Hypothalamus (tissue), 51 donors: ENCODE measurements around the gene NUDT2.

Source experiments
- DNase-seq, 51 donors: peaks; one replicate each; lab custom pipeline; 2025; lab: John Stamatoyannopoulos, UW

The NUDT2 gene

DNA sequence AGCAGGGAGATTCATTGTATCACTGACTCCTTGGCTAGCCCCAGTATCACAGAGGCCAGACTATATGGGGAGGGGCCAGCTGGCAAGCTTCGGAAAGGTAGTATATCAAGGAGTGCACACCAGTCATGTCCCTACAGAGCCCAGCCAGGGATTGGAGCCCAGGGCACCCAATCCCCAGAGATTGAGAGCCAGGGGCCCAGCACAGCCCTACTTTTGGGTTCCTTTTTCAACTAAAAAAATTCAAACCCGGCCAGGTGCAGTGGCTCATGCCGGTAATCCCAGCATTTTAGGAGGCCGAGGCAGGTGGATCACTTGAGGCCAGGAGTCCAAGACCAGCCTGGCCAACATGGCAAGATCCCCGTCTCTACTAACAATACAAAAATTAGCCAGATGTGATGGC is 52.7 kb downstream of the NUDT2 start:
- no peak for DNase-seq

DNA sequence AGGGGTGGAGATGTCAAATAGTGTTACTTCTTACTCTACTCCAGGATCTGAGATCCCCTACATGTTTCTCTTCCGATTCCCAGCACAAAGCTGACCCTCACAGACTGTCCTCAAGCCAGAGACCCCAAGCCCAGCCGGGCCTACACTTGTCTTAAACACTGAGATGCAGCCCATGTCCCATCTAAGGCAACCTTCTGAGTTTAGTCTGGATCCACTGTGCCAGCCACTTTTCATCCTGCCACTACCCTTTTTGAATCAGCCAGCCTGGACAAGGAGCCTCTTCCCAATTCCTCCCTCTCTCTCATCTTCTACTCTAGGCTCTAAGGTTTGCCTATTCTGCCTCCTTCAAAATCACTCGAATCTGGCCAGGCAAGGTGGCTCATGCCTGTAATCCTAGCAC is 53.5 kb downstream of the NUDT2 start:
- DNase-seq, result no peak

DNA sequence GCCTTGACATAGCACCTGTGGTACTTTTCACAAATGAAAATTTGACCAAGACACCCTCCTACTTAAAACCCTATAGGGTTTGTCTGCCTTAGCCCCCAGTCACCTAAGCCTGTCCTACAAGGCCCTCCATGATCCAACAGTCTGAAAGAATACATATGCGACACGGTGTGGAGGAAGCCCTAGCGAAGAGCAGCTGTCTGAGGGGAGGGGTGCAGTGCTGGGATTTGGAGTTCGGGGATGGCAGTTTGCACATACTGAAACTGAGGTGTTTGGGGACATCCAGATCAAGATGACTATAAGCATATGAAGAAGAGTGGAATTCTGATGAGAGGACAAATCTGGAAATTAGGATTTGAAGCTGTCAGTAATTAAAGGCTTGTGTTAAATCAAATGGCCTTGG is 54.5 kb downstream of the NUDT2 start:
- DNase-seq, result no peak

DNA sequence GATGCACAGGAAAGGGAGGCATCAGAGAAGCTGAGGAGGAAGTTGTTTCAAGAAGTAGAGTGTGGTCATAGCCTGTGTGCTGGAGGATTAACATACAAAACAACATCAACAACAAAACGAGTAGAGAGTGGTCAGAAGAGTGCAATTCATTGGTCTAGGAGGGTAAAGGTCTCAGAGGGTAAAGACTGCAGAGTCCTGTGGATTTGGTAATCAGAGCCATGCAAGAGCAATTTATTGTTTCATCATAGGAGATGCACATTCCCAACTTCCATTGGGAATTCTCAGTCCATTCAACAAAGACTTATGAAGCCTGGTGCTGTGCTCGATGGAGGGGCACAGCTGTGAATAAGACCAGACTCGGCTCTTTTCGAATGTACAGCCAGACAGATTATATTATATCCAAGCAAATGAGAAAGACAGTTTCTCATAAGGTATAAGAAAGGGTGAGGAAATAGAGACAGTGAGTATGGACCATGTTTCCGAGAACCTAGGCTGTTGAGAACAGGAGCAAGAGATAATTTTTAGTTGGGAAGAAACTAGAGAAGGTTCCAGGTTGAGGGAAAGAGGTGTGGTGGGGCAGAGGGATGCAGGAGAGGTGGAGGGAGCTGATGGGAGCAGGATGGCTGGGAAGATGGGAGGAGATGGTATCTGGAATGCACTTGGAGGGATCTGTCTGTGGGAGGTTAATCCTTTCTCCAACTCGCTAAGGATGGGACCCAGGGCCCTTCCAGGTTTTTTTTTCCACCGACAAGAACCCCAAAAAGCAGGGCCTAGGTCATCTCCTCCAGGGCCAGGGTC is 55.2 kb downstream of the NUDT2 start:
- DNase-seq, result no peak

DNA sequence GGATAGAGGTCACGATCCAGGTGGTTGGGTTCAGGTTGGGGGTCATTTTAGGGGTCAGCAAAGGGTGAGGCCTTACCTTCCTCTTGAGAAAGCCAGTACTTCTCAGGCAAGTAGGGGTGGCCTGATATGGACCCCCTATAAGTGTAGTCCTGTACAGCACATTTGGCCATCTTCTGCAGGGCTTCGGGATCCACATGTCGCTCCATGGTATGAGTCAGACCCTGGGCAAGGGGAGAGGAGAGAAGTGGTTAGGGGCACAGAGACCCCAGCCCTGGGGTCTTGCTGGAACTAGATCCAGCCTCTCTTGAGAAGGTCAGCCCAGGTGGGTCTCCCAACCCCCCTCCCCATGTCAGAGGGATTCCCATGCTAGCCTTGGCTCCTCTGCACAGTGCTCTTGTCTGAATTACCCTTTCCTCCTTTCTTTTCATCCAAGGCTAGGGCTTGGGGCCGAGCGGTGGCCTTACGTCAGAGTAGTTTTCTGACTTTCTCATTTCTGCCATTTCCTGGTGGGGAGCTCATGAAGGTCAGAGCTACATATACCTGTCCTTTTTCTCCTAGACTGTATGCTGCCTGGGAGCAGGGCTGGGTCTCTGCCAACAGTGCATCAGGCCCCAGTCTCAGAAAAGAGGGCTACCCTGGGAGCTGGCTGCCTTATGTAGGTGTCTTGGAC is 56.3 kb downstream of the NUDT2 start:
- no peak for DNase-seq

DNA sequence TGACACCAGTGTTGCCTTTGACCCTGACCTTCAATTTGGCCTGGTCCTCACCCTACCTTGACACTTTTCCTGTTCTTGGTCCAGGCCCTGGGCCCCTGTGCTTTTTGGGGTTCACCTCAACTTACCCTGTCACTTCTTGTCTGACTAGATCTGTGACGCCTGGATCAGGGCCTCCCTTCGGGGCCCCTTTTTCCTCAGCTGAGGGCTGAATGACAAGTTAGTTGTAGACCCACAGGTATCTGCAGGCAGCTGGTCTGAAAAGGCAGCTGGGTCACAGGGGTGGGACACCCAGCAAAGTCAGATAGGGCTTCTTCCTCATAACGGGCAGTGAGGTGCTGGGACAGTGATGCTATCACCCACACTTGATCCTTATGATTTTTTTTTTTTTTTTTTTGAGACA is 57.3 kb downstream of the NUDT2 start:
- no peak for DNase-seq

DNA sequence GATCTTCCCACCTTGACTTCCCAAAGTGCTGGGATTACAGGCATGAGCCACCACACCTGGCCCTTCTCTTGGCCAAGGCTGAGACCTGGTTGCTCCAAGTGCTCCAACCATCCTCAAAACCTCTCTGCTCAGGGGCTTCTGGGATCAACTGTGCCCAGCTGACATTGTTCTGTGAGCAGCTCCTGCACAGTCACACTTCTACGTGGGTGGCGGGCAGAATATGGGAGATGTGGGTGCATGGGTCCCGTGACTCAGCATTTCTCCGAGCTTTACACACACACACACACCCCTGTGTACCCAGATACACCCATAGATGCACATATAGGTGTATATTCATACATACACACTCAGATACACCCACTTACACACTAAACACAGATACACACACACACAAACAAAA is 57.9 kb downstream of the NUDT2 start:
- no peak for DNase-seq

DNA sequence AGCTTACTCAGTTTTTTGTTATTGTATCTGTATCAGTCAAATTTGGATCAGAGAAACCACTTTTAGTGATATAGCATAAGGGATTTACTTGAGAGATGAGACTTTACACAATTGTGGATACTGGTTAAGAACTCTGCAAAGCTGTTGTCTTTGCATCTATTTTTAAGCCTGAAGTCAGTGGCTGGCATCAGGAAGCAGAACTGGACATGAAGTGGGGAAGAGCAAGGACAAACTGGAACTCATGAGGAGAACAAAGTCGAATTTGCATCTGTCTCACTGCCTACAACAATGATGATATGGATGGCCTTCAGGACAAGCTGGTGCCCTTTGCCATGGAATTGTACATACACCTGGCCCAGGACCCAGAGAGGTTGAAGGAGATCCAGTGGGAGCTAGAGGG is 63.1 kb downstream of the NUDT2 start:
- DNase-seq, result no peak
